GM21423 (cell line): ENCODE results near the gene SMARCB1.

Source experiments
- ATAC-seq: cut with Tn5 transposase; IDR thresholded peaks from one replicate; pipeline ENCODE4 v1.9.1; 2021; ENCODE audit warnings: mild to moderate bottlenecking, moderate library complexity; ENCODE audit not compliant: unreplicated experiment

The SMARCB1 gene

GRCh38 chr22:23760056-23760455, 26.7 kb upstream of the SMARCB1 start:
- no peak for ATAC-seq

DNA sequence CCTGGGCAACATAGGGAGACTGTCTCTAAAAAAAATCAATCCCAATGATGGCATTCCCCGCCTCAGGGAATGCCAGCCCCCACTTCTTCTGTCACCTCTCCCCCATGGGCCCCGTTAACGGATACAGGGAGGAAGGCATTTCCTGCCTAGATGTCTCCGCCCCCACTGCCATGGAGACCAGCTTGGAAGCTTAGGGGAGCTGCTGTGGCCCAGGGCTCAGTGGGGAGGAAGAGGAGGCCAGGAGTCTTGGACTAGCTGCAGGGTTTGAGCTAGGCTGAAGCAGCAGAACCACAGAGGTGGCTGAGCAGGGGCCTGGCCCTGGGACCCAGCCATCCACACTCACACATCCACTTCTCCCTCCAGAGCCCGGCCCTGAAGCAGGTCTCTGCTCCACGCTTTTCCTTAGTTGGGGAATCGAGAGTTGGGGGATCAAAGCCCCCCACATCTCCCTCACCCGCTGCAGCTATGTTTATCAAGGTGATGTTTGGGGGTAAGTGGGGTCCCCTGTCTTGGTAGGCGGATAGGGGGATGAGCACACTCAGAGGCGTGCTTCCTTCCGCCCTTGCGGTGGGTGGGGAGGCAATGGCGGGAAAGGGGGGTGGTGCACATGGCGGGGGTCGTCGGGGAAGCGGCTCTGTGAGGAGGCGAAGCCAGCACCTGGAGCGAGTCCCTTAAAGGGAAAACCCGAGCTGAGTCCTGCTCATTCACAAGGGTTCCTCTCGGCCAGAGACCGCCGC, 23.8 kb upstream of the SMARCB1 start, which contains the start of gene C22orf15:
TSS of gene C22orf15 (plus strand) at position 149 of the 737 bp plus-strand sequence. CDS start at position 466, 317 bp downstream.
- ATAC-seq = no peak

DNA sequence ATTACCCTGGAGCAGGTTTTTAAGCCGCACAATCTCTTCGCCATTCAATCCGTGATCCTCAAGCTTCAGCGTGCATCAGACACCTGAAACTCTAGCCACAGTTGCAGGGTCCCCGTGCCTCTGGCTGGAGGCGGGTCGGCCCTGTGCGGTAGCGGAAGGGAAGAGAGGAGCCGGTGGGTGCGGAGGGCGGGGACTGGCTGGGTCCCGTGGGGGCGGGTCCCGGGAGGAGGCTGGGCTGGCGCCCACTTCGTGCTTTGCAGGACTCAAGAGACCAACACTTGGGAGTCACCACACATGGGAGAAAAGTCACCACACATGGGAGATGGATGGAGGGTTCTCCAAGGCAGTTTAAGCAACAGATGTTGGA, 23.2 kb upstream of the SMARCB1 start:
- ATAC-seq = no peak

DNA sequence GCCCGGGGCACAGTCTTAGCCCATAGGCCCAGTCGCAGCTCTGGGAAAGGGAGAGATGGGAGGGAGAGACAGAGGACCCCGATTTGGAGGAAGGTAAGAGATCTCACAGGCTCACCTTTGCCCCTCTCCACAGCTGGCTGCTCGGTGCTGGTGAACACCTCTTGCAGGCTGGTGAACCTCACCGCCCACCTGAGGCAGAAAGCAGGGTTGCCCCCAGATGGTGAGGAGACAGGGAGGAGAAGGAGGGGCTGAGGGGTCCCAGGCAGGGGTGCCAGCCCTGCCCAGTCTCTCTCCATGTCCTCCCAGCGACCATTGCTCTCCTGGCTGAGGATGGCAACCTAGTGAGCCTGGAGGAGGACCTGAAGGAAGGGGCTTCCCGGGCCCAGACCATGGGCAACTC, 22.8 kb upstream of the SMARCB1 start:
- ATAC-seq = no peak

GRCh38 chr22:23764899-23765881, 21.6 kb upstream of the SMARCB1 start:
- ATAC-seq = no peak

DNA sequence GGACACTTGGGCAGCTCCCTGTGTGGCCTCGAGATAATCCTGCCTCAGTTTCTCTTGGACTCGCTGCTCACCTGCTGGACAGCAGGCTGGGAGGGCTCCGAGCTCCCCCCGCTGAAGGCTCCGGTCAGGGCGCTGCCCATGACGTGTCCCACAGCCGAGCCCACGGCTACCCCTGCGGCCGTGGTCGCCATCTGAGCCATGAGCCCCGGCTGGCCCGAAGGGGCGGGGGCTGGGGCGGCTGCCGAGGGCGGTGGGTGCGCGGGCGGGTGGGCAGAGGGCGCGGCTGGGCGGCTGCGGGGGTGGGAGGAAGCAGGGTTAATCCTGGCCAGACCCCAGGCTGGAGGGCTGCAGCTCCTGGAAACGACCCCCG, 19.5 kb upstream of the SMARCB1 start:
- no peak for ATAC-seq

- peak; percentile 39 for ATAC-seq
Observed at GRCh38 chr22:23767673-23768548, 18.9 kb upstream of the SMARCB1 start, which contains the start of gene CHCHD10. Gene CHCHD10, minus strand, starts transcription at chr22:23767972. Its CDS starts 98 bp downstream, at chr22:23767874.

DNA sequence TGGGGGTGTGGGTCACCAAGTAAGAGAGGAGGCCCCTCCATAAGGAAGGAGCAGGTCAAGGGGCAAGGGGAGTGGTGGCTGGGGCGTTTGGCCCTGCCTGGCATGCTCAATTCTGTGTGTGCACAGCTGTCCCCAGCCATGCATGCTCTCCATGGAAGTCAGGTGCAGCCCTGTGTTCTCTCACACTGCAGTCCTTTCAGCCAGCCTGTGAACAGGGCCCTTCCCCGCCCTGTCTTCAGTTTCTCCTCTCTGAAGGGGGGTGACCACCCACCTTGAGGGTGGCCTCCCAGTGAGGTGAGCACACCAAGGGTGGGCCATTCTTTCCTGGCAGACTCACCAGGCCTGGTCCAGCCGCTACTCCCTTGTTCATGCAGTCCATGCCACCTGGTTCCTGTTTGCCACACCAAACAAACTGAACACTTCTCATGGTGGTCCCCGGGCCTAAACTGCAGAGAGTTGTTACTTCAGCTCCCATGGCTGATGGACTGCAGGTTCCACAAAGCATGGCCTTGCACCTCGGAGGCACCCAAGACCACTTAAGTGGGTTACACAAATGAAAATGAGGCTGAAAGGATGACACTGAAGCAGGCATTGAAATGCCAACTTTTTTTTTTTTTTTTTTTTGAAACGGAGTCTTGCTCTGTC, 17.3 kb upstream of the SMARCB1 start:
- ATAC-seq = no peak

- ATAC-seq = no peak
Observed at GRCh38 chr22:23772315-23772648, 14.5 kb upstream of the SMARCB1 start.

DNA sequence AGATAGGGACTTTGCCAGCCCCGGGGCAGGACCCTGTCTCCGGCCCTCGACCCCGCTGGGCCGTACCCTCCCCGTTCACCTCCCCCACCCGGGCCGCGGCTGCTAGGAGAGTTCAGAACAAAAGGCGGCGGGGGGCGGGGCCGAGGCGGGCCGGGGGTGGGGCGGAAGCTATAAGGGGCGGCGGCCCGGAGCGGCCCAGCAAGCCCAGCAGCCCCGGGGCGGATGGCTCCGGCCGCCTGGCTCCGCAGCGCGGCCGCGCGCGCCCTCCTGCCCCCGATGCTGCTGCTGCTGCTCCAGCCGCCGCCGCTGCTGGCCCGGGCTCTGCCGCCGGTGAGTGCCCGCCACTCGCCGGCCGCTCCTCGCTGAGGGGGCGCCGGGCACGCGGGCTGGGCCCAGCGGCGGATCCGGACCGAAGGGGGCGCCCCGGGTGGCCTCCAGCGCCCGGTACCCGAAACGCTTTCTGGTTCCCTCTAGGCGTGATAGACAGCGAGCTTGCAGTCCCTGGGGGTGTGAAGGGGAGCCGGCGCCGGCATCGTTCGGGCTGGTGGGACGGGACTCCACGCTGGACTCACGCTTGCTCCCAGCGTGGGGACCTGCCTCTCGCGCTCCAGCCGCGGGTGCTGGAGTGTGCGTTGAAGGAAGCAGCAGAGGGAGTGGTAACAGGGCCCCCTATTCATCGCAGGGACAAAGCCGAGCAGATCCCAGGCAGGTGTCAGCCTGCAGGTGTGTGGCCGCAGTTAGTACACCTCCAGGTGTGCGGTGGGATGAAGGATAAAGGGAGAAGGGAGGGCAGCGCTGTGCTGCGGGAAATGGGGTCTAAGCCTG, 13.9 kb upstream of the SMARCB1 start, which contains the start of gene MMP11:
TSS of gene MMP11 (plus strand) at position 201 of the 825 bp plus-strand sequence. CDS start at position 223, 22 bp downstream.
- ATAC-seq = no peak

DNA sequence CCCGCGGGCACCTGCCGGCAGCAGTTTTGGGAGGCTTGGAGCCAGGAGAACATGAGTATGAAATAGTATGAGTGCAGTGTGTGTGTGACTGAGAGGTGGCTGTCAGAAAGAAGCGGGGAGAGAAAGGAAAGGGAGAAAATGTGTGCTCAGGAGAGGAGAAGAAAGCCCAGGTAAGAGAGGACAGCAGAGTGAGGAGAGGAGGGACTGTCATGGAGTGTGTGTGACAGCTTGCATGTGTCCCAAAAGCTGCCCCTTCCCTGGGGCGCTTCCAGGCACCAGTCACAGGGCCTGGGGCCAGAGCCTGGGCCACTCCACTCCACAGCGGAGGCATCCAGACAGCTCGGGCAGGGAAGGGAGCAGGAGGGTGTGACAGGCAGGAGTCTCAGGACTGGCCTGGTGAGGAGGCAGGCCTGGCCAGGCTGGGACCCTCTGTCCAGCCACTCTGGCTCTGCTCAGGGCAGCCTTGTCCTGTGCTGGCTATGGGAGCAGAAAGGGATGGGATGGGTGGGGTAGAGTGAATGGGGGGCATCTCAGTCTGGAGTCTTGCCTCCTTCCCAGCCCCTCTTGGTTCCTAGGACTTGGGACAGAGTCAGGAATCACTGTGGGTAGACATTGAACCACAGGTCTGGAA, 13.2 kb upstream of the SMARCB1 start:
- ATAC-seq = no peak

- no peak for ATAC-seq
Observed at GRCh38 chr22:23774114-23774921, 12.4 kb upstream of the SMARCB1 start.

- ATAC-seq = no peak
Observed at GRCh38 chr22:23774922-23775436, 11.8 kb upstream of the SMARCB1 start.

GRCh38 chr22:23775779-23776375, 10.9 kb upstream of the SMARCB1 start:
- no peak for ATAC-seq

DNA sequence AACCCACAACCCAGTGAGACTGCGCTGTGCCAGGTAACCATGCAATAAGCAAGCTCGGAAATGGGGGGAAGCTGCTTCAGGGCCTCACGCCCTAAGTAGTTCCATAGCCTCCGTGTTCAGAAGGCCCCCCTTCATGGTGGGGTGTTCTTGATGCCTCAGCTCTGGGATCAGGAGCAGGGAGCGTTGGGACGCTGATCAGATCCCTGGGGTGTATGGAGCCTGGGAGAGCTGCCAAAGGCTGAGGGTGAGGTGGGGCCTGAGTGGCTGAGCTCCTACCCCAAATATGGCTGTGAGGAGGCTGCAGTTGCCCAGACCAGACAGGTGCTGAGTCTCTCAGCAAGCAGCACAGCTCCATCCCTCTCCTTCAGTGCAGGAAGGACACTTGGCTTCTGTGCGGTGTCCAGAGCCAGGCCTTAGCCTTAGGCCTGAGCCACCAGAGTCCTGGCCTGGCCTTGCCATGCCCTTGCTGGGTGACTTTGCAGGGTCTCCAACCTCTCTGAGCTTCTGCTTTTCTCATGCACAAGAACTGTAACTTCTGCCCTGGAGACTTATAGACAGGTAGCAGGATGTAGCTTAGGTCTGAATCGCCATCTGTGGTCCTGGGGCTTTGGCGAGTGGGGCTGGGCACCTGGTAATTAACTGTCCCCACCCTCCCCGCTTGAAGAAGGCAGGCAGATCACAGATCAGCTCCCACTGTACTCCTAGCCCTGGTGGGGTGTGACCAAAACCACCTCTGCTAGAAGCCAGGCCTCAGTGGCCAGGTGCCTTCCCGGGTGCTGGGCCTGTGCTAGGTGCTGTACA, 8.8 kb upstream of the SMARCB1 start:
- ATAC-seq = no peak

- no peak for ATAC-seq
Observed at GRCh38 chr22:23778577-23778900, 8.2 kb upstream of the SMARCB1 start.

DNA sequence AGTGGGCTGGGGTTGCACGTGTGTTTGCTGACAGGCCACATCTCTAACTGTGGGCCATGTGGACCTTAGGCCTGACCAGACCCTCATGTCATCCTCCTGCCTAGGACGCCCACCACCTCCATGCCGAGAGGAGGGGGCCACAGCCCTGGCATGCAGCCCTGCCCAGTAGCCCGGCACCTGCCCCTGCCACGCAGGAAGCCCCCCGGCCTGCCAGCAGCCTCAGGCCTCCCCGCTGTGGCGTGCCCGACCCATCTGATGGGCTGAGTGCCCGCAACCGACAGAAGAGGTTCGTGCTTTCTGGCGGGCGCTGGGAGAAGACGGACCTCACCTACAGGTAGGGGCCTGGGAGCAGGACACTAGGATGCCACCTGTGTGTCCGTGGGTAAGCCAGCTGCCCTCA, 7.7 kb upstream of the SMARCB1 start:
- no peak for ATAC-seq
